ENCODE data around the gene GASK1B. TPM values are rescaled to one million over a fixed set of nuclear protein-coding genes. Genes with fewer than 3 reads are reported as not detected.

The GASK1B gene
- total RNA-seq, 1 donor from 2014 or later: 10.3 TPM

GRCh38 chr4:158139086-158139485 lies 33.7 kb downstream of the GASK1B start:
- no peak for DNase-seq

DNA sequence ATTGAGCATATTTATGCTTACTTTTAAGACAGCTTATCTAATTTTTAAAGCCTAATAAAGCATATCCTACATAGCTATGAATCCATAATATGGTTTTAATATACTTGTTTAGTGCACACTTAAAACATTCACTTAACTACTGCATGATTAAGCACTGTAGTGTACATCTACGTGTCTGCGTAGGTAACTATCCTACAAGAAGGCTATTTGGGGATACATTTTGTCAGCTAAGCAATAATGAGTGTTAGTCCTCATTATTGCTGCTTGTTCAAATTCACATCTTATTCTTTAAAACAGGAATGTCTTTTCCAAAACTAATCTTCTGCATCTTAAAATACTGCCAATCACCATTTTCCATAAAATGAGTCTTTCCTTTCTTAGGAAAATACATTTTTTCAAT lies 38.6 kb downstream of the GASK1B start:
- DNase-seq: no peak

DNA sequence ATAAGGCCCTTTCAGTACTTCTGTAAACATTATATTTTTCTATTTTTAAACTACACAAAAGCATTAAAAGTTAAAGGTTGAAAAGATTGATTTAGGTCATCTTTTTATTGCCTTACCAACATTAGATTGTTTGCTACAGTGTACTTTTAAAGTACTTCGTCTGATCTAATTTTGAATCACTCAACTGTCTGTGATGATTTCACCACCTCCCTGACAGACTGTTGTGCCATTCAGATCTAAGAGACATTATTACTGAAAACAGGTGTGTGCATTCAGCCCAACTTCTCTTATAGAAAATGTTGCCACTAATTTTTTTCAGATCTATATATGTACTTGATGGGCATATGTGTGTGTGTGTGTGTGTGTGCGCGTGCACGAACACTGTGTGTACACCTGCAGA lies 39.3 kb downstream of the GASK1B start:
- DNase-seq: no peak

DNA sequence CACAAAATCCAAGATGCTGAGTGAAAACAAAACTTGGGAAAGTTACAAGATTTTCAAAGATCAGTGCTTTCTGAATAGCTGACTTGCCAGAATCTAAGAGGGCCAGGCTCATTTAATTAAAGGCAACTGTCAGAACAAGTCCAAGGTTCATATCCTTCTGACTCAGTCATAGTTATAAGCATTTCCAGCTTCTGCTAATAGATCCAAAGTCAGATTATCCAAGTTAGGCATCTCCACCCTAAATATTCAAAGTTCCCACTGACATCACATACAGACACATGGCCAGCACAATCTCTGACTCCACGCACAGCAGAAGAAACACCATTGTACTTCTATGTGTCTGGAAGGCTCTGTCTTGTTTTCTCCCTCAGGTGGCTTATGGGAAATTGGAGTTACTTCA lies 41.8 kb downstream of the GASK1B start:
- no peak for DNase-seq

GRCh38 chr4:158130204-158130603 lies 42.6 kb downstream of the GASK1B start:
- no peak for DNase-seq

DNA sequence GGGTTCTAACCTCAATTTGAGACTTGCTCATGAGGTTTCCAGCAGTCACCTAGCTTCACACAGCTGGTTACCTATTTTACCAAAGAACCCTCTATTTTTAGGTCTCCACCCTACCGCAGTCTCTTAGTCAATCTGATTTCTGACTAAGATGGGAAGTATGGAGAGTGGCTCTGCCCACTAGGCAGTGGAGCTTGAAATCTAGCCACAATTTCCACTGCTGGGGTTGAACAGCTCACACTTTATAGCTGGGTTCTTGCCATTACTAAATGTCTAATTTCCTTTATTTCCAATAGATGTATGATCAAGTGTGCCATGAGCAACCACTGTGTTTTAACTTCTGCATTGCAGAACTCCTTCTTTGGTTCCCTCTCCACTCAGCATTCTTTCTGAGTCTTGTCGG lies 43.1 kb downstream of the GASK1B start:
- DNase-seq: no peak

DNA sequence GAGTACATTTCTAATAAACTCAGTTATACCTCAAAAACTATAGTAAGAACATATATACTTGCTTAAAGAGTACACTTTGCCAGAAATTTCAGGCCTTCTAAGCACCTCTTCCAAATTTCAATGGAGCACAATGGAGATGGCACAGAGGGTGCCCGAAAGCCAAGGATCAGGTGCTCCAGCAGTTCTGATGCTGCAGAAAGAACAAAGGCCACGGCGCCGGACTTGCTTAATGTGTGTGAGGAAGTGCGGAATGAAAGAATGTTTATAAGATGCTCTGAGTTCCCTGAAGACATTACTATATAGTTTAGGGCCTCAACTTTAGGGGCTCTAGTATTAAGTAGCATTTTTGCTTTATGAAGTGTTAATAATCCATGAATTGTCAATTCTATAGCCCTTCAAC lies 44.3 kb downstream of the GASK1B start:
- no peak for DNase-seq

DNA sequence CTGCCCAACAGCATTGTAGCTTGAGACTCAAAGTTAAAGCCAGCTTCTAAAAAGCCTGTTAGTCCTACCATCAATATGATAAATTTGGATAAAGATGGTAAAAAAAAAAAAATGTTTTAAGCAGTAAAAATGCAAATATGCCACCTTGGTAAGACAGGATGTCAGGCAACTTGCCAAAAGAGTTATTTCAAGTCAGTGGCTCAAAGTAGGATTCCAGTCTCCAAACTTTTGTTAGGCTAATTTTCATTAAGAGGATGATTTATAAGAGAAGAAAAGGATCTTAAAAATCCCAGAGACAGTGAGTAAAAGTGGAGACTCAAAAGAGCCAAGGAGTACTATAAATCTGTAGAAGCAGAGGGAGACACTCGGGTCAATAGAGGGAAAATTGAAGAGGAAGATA lies 47.5 kb downstream of the GASK1B start:
- DNase-seq: no peak

Other genes with a start within 250 kb of the GASK1B start
- 3.0 TPM for gene TMEM144, start 37.5 kb upstream of the GASK1B start, total RNA-seq

Measured in occipital lobe (tissue), 2 donors.